ENCODE measurements around the gene DUSP9.

- TF ChIP-seq, protein P1, sequence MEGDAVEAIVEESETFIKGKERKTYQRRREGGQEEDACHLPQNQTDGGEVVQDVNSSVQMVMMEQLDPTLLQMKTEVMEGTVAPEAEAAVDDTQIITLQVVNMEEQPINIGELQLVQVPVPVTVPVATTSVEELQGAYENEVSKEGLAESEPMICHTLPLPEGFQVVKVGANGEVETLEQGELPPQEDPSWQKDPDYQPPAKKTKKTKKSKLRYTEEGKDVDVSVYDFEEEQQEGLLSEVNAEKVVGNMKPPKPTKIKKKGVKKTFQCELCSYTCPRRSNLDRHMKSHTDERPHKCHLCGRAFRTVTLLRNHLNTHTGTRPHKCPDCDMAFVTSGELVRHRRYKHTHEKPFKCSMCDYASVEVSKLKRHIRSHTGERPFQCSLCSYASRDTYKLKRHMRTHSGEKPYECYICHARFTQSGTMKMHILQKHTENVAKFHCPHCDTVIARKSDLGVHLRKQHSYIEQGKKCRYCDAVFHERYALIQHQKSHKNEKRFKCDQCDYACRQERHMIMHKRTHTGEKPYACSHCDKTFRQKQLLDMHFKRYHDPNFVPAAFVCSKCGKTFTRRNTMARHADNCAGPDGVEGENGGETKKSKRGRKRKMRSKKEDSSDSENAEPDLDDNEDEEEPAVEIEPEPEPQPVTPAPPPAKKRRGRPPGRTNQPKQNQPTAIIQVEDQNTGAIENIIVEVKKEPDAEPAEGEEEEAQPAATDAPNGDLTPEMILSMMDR (IDR thresholded peaks at IDR 0.05): no peak
- TF ChIP-seq POLR2A (IDR thresholded peaks at IDR 0.05): no peak
Measured at GRCh38 chrX:153648358-153649177, 1.6 kb downstream of the DUSP9 start.

Data from testis (tissue), 2 donors.